PFSK-1 (cell line): ENCODE measurements around the gene ITGAE.

Source experiments
- FOXP2 ChIP-seq: optimal IDR thresholded peaks from 2 replicates; pipeline ENCODE3; 2011; ENCODE audit warnings: borderline replicate concordance, control low read depth, inconsistent platforms; ENCODE audit not compliant: insufficient read depth; ENCODE audit errors: extremely low read length, extremely low read depth
- POLR2AphosphoS5 ChIP-seq: IDR thresholded peaks from 2 replicates; pipeline ENCODE4 v1.6.1; 2012; ENCODE audit warnings: low read depth, mild to moderate bottlenecking, control low read depth, low read length, moderate library complexity
- SIN3A ChIP-seq: IDR thresholded peaks from 2 replicates; pipeline ENCODE4 v1.6.1; 2012; ENCODE audit warnings: mild to moderate bottlenecking, low read length, moderate library complexity, borderline replicate concordance; ENCODE audit not compliant: insufficient read depth
- TAF1 ChIP-seq: IDR thresholded peaks from 2 replicates; pipeline ENCODE4 v1.6.1; 2012; ENCODE audit warnings: low read length, control low read depth, borderline replicate concordance; ENCODE audit not compliant: insufficient read depth
- TF ChIP-seq, protein P1 (sequence below), 2 experiments: IDR thresholded peaks; 2 replicates each; pipeline versions ENCODE4 v1.6.1 to v1.8.0; 2011 to 2012; ENCODE audit warnings: low read depth in 2 of 2, low read length in 2 of 2, control low read depth in 1 of 2, inconsistent platforms in 1 of 2, mild to moderate bottlenecking in 1 of 2, moderate library complexity in 1 of 2; ENCODE audit not compliant: insufficient read depth in 1 of 2

The ITGAE gene

DNA sequence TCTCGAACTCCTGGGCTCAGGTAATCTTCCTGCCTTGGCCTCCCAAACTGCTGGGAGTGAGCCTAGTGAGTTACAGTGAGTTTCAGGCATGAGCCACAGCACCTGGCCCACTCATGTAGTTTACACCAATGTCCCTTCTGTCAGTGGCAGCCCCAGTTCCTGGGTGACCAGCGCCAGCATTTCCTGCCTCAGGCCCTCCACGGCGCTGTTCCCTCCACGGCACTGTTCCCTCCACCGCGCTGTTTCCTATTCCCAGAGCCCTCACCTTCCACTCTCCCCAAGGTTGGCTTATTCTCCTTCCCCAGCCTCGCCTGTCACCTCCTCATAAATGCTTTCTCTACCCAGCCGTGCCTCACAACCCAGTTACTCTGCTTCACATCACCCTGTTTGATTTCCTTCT, 32.6 kb downstream of the ITGAE start:
- TF ChIP-seq POLR2AphosphoS5 (no peak), FOXP2 (no peak), TAF1 (no peak), SIN3A (no peak)
- TF ChIP-seq, protein P1, sequence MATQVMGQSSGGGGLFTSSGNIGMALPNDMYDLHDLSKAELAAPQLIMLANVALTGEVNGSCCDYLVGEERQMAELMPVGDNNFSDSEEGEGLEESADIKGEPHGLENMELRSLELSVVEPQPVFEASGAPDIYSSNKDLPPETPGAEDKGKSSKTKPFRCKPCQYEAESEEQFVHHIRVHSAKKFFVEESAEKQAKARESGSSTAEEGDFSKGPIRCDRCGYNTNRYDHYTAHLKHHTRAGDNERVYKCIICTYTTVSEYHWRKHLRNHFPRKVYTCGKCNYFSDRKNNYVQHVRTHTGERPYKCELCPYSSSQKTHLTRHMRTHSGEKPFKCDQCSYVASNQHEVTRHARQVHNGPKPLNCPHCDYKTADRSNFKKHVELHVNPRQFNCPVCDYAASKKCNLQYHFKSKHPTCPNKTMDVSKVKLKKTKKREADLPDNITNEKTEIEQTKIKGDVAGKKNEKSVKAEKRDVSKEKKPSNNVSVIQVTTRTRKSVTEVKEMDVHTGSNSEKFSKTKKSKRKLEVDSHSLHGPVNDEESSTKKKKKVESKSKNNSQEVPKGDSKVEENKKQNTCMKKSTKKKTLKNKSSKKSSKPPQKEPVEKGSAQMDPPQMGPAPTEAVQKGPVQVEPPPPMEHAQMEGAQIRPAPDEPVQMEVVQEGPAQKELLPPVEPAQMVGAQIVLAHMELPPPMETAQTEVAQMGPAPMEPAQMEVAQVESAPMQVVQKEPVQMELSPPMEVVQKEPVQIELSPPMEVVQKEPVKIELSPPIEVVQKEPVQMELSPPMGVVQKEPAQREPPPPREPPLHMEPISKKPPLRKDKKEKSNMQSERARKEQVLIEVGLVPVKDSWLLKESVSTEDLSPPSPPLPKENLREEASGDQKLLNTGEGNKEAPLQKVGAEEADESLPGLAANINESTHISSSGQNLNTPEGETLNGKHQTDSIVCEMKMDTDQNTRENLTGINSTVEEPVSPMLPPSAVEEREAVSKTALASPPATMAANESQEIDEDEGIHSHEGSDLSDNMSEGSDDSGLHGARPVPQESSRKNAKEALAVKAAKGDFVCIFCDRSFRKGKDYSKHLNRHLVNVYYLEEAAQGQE (IDR thresholded peaks at IDR 0.05; ENCODE audit: insufficient read depth in 1 of 2, low read depth in 2 of 2, low read length in 2 of 2), result no peak

DNA sequence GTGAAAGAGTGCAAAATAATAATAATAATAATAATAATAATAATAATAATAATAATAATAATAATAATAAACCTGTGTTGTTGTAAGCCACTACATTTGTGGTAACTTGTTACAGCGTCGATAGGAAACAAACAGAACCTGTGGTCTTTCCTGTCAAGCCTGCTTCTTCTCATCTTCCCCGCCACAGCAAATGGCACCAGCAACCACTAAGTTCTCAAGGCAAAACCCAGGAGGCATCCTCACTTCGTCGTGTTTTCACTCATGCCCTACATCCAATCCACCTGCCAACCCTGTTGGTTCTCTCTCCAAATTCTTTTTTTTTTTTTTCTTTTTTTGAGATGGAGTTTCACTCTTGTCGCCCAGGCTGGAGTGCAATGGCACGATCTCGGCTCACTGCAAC, 34.2 kb downstream of the ITGAE start:
- TF ChIP-seq FOXP2 (no peak), TAF1 (no peak), POLR2AphosphoS5 (no peak), SIN3A (no peak)
- TF ChIP-seq, protein P1 (IDR thresholded peaks at IDR 0.05; ENCODE audit: insufficient read depth in 1 of 2, low read depth in 2 of 2, low read length in 2 of 2), result no peak

DNA sequence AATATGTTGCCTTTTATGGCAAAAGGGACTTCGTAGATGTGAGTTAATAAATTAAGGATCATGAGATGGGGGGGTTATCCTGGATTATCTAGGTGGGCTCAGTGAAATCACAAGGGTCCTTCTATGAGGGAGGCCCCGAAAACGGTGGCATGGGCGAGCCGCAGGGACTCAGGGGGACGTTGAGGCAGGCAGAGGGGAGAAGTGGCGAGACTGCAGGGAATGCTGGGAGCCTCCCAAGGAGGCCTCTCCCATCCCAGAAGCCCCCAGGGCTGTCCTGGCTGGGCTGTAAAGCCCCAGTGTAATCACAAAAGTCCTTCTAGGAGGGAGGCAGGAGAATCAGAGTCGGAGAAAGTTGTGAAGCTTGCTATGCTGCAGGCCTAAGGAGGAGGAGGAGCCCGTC, 35.0 kb downstream of the ITGAE start:
- TF ChIP-seq FOXP2, result no peak
- TF ChIP-seq TAF1, result no peak
- TF ChIP-seq SIN3A, result no peak
- TF ChIP-seq POLR2AphosphoS5, result no peak
- TF ChIP-seq, protein P1 (IDR thresholded peaks at IDR 0.05; ENCODE audit: insufficient read depth in 1 of 2, low read depth in 2 of 2, low read length in 2 of 2), result no peak

DNA sequence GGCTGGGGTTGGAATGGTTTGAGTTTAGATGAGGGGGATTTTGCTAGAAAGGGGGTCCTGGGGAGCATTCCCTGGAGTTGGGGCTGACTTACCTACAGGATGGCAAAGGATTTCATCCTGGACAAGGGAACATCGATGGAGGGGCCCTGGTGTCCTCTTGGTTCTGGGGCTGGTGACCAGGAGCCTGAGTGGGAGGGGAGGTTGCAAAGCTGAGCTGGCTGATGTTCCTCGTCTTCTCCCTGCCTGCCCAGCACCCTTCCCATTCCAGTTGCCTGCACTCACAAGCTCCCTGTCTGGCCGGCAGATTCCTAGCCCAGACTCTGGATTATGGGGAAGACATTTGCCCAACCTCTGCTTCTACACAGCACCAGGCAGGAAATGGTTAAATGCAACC, 37.2 kb downstream of the ITGAE start:
- TF ChIP-seq, protein P1 (IDR thresholded peaks at IDR 0.05; ENCODE audit: insufficient read depth in 1 of 2, low read depth in 2 of 2, low read length in 2 of 2), result no peak
- TF ChIP-seq FOXP2 (no peak), TAF1 (no peak), POLR2AphosphoS5 (no peak), SIN3A (no peak)

DNA sequence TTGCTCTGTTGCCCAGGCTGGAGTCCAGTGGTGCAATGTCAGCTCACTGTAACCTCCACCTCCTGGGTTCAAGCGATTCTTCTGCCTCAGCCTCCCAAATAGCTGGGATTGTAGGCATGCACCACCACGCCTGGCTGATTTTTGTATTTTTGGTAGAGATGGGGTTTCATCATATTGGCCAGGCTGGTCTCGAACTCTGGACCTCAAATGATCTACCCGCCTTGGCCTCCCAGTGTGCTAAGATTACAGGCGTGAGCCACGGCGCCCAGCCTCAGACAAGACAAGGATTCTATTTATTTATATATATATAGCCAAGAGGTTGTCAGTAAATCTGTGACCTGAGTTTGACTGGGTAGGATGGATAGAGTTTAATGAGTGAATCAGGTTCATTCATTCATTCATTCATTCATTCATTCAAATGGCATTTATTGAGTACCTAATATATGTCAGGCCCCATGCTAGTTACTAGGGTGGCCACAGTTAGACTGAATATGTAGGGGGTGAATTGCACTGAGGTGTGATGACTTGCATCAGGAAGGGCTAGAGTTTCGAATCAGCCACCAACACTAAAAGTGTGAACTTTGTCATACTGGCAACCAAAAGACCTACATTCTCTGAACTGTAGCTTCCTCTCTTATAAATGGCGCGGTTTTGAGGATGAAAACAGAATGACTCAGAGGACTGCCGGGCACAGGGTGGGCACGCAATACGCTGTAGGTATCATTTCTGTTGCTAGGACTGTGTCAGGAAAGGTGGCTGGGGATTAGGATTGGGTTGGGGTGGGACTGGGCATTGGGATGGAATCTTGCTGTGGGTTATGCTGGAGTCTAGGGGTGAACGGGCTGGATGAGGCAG, 37.8 kb downstream of the ITGAE start:
- TF ChIP-seq, protein P1 (IDR thresholded peaks at IDR 0.05; ENCODE audit: insufficient read depth in 1 of 2, low read depth in 2 of 2, low read length in 2 of 2), result no peak
- TF ChIP-seq FOXP2 (no peak), TAF1 (no peak), SIN3A (no peak), POLR2AphosphoS5 (no peak)
